Fibroblast of skin of right quadriceps (primary cell): ENCODE results near the gene IRF2.
A peak's percentile ranks its signal among the peaks of the same experiment; 100 is the strongest.

Experiments used
- DNase-seq: peaks from one replicate; pipeline ENCODE4 v3.0.0-alpha.2; 2013

Gene IRF2

DNA sequence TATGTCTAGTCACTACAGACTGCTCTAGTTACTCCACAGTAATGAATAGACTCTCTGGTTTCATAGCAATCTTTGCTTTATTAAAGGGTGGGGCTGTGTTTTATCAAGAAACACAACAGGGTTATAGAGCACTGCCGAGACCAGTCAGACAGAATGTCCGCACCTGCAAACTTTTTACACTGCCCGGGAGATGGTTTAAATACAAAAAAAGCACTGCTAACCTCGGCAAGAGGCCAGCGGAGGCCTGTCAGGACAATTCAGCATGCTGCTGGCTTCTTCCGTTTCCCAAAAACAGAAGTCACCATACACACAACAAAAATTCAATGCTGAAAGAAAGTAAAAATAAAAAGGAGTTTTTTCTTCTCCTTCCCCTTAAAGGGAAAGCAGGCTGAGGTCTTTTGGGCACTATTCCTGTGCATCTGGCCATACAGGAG, 67.4 kb downstream of the IRF2 start:
- DNase-seq = no peak

DNA sequence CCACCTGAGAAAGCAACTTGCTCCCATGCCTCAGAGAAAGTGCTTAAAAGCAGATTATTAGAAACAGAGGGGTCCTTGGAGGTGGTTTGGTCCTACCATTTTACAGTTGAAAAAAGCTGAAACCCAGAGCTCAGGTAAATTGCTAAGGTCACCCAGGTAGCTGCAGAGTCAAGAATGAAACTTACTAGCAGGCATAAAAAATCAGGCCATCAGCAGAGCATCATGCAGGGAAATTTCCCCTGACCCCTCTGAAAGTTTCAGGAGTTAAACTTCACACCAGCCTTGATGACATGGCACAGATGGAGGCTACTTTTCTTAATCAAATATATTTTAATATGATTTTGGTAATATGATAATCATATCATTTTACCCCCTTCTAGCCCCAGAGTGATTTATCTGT, 70.3 kb downstream of the IRF2 start:
- DNase-seq = no peak

GRCh38 chr4:184403384-184403781, 71.0 kb downstream of the IRF2 start:
- DNase-seq = no peak

- no peak for DNase-seq
Measured at GRCh38 chr4:184402740-184403383, 71.5 kb downstream of the IRF2 start.

DNA sequence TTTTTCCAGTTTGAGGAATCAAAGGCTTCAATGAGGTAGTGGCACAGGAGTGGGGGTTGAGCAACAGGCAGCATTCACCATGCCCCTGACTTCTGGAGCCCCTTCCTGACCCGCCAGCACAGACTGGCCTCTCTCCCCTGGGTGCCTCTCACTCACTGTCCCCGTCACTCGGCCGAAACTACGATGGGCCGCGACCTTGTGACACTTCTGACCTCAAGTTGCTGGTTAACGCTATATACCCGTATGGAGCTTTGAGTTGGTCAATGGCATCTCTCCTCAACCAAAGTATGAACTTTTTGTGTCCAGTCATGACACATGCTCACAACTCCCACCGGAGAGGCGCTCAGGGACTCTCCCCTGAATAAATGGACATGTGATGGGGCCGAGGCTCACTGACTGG, 72.1 kb downstream of the IRF2 start:
- DNase-seq = no peak

GRCh38 chr4:184401397-184402171, 72.8 kb downstream of the IRF2 start:
- no peak for DNase-seq

- DNase-seq = no peak
Measured at GRCh38 chr4:184400891-184401290, 73.5 kb downstream of the IRF2 start.

- DNase-seq = peak; percentile 92
Measured at GRCh38 chr4:184400375-184400870, 73.9 kb downstream of the IRF2 start.

DNA sequence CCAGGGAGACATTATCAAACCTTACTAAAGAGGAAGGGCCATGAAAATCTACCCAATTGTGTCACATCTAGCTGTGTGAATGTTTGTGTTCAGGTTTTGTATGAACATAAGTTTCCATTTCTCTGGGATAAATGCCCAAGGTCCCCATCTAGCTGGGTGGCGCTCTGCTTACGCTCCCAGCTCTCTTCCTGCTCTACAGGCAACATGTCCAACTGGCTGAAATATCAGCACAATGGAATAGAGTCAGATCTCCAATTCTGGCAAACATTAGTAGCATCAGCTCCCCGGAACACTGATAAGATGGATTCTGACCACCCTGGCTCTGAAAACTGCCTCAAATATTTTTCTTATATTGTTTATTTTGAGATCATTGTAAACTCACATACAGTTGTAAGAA, 74.8 kb downstream of the IRF2 start:
- no peak for DNase-seq

GRCh38 chr4:184398741-184399511, 75.4 kb downstream of the IRF2 start:
- DNase-seq = no peak

GRCh38 chr4:184397516-184398163, 76.7 kb downstream of the IRF2 start:
- DNase-seq = no peak

DNA sequence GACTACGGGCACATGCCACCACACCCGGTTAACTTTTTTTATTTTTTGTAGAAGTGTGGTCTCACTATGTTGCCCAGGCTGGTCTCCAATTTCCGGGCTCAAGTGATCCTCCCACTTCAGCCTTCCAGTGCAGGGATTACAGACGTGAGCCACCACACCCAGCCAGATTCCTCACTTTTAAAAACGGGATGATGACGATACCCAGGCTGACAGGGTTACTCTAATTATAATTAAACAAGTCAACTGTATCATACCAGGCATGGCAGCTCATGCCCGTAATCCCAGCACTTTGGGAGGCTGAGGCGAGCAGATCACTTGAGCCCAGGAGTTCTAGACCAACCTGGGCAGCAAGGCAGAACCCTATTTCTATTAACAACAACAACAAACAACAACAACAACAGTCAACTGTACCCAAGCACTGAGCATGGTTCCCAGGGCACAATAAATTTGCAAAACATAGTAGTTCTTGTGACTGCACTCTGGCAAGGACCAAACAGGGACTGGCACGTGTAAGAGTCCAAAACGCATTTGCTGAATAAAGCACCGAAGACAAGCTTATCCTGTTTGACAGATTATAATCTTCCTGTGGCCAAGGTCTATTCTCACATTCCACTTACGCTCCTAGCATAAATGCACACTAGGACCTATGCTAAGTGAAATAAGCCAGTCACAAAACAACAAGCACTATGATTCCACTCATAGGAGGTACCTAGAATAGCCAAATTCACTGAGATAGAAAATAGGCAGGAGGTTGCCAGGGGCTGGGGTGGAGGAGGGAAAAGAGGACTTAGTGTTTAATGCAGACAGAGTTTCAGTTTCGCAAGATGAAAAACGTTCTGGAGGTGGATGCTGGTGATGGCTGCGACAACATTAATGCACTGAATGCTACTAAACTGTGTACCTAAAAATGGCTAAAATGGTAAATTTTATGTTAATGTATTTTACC, 77.5 kb downstream of the IRF2 start:
- no peak for DNase-seq

DNA sequence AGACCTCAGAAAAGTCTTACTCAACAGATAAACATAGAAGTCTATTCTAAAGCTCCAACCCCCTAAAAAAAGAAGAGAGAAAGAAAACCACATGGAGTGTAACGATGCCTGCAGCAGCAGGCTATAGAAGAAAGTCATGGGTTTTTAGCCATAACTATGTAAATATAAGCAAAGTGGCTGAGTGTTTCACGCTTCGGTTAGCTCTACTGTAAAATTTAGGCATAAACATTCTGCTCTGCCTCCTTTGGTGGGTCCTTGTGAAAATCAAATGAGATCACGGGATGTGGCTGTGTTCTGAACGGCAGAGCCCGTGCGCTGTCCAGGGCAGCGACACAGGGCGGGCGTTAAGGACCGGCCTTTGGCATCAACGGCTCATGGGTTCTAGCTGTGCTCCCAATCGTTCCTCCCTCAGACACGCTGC, 78.4 kb downstream of the IRF2 start:
- DNase-seq = no peak

DNA sequence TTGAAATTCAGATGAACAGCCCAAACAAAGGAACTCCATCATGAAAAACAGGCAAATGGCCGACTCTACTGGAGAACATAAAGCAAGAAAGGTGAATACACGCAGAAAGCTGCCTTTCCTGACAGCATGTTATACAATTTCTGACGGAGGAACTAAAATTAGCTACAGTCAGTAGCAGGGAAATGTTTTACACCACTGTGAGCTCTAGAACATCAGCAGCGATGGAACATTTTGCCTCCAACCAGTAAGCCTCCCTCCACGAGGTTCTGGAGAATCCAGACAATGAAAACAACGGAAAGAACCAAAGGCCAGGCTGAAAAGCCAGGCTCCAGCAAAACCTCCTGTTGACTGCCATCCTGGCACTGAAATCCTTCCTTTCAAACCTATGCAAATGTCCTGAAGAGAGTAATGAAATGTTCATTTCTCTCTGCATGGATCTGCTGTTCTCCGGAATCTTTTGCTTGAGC, 78.9 kb downstream of the IRF2 start:
- DNase-seq = no peak

DNA sequence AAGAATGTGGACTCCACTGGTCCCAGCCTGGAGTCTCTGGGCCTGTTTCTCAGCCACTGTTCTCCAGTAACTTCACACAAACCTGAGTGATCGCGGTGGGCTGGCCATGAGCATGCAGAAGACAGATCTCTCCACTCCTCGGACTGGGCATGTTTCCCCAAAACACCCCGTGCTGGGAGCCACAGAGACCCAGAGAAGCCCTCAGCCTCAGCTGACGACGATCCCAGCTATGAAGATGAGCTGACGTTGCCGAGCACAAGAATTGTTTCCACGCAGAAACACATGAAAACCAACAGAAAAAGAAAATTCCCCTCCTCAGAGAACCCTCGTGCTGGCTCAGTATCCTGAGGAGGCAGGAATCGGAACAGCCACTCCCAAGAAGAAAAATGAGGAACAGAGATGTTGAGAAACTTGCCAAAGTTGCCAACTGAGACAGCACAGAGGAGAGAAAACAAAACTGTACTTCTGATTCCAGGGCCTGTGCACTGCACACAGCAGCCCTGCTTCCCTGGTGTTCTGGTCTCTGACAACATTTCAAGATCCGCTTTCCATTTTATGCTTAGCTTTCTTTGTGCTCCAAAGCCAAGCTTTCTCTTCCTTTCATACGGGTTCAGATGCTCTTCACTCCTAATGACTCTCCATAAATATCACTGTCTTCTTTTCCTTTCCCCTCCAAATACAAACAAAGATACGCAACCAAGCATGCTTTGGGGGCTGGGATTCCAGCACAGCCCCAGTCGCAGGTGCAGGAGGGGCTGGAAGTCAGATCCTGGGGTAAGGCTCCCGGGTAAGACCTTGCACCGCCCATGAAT, 81.4 kb downstream of the IRF2 start:
- no peak for DNase-seq

DNA sequence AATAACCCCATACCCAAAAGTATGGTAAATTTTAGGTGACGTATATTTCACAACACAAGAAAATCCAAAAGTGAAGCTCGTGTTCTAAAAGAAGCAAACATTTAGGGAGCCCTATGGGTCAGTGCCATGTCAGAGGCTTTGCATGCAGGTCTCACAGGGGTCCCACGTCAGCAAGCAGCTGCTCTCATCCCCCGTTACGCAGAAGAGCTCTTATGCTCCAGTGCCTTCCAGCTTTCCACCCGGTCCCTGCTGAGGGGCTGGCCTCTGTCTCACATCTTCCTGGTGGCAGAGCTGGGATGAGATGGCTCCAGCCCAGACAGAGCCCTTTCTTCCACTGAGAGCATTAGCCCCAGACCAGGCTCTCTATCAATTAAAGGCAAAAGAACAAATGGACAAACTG, 82.0 kb downstream of the IRF2 start:
- no peak for DNase-seq

DNA sequence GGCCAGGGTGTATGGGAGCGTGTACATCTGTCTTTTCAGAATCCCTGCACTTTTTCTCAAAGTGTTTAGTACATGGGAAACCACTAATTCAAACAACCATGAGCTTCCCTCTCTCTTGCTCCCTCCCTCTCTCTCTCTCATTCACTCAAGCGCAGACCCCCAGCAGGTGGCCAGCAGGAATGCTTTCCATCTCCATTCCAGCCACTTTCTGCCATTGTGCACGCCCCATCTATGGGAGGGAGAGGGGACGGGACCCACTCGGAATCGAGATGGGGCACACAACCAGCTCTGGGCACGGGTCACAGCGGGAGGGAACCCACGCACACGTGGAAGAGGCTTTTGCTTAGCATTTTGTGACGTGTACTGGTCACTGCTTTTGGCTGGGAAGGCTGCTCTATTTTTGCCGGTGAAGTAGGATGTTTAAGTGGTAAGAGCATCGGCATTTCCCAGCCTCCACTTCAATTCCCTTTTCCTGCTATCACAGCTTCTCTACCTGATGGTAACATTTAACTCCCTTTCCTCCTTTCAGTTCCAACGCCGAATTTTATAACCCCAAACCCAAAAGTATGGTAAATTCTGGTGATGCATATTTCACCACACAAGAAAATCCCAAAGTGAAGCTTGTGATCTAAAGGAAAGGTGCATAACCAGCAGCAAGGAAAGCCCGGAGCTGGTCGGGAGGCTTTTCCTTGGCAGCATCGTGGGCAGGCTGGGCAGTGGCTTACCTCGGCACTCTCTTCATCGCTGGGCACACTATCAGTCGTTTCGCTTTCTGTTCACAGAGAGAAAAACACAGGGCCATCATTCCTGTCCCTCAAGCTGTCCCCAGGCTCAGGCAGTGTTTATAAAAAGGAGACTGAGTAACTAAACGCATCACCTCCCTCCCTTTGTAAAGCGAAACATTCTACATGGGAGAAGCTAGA, 84.1 kb downstream of the IRF2 start:
- no peak for DNase-seq

- no peak for DNase-seq
Measured at GRCh38 chr4:184388106-184388505, 86.2 kb downstream of the IRF2 start.

GRCh38 chr4:184387351-184387750, 87.0 kb downstream of the IRF2 start:
- DNase-seq = no peak

GRCh38 chr4:184386271-184386781, 88.0 kb downstream of the IRF2 start:
- no peak for DNase-seq
